ENCODE measurements around the gene ULK3. TPM values are rescaled to one million over a fixed set of nuclear protein-coding genes. Genes with fewer than 3 reads are reported as not detected.

ULK3 gene
- total RNA-seq, 2 experiments from 2014 or later: 59.9 to 60.4 TPM

- no peak for ATAC-seq (ENCODE audit: low read depth)
- Mint-ChIP-seq H3K9me3 (no peaks in the 10 kb centered on the region), H3K27ac (no peak overlapping the region), H3K4me3 (no peak overlapping the region), H3K27me3 (peaks cover 18% of the 10 kb centered on the region), H3K36me3 (no peaks in the 10 kb centered on the region), H3K4me1 (peaks cover 4% of the 10 kb centered on the region)
- DNase-seq: no peak
- POLR2A ChIA-PET: interaction anchor here (0.6 kb wide), 1 partner anchor 10 kb away, joined by 3 read pairs; no protein-coding TSS in a partner anchor
Observed at GRCh38 chr15:74822233-74822632, 20.7 kb downstream of the ULK3 start.

- no peak for ATAC-seq (ENCODE audit: low read depth)
- no peak for DNase-seq
- Mint-ChIP-seq H3K9me3 (no peaks in the 10 kb centered on the region), H3K36me3 (no peaks in the 10 kb centered on the region), H3K4me1 (peaks cover 4% of the 10 kb centered on the region), H3K27me3 (peaks cover 13% of the 10 kb centered on the region), H3K27ac (no peak overlapping the region), H3K4me3 (no peak overlapping the region)
- POLR2A ChIA-PET: interaction anchor here (0.6 kb wide), 1 partner anchor 58 kb away, joined by 4 read pairs; no protein-coding TSS in a partner anchor
Observed at GRCh38 chr15:74821790-74822158, 21.2 kb downstream of the ULK3 start.

GRCh38 chr15:74821091-74821789, 21.7 kb downstream of the ULK3 start:
- Mint-ChIP-seq H3K4me1 (peaks cover 4% of the 10 kb centered on the region), H3K4me3 (no peak overlapping the region), H3K27ac (no peak overlapping the region), H3K9me3 (no peaks in the 10 kb centered on the region), H3K27me3 (peaks cover 10% of the 10 kb centered on the region), H3K36me3 (no peaks in the 10 kb centered on the region)
- no peak for ATAC-seq (ENCODE audit: low read depth)
- no peak for DNase-seq
- POLR2A ChIA-PET: interaction anchor here (0.6 to 1.2 kb wide), 2 partner anchors 13 to 59 kb away, joined by 4 to 5 read pairs; no protein-coding TSS in a partner anchor

- H3K4me3 Mint-ChIP-seq: no peak overlapping the region
- ATAC-seq (ENCODE audit: low read depth) (no peak), DNase-seq (no peak)
- H3K27me3 Mint-ChIP-seq: peaks cover 6% of the 10 kb centered on the region
- POLR2A ChIA-PET: interaction anchor here (0.7 kb wide), 1 partner anchor 24 kb away, joined by 3 read pairs; no protein-coding TSS in a partner anchor
- H3K27ac Mint-ChIP-seq: no peak overlapping the region
- peaks cover 7% of the 10 kb centered on the region for H3K4me1 Mint-ChIP-seq
- no peaks in the 10 kb centered on the region for H3K9me3 Mint-ChIP-seq
- H3K36me3 Mint-ChIP-seq: no peaks in the 10 kb centered on the region
Observed at GRCh38 chr15:74820056-74820455, 22.9 kb downstream of the ULK3 start.

GRCh38 chr15:74817370-74817737, 25.6 kb downstream of the ULK3 start:
- POLR2A ChIA-PET: interaction anchor here (0.5 kb wide), 1 partner anchor 11 kb away, joined by 3 read pairs; no protein-coding TSS in a partner anchor
- ATAC-seq (ENCODE audit: low read depth) (no peak), DNase-seq (no peak)
- H3K4me3 Mint-ChIP-seq: no peak overlapping the region
- no peaks in the 10 kb centered on the region for H3K9me3 Mint-ChIP-seq
- H3K36me3 Mint-ChIP-seq: no peaks in the 10 kb centered on the region
- H3K27me3 Mint-ChIP-seq: peaks cover 5% of the 10 kb centered on the region
- H3K4me1 Mint-ChIP-seq: peaks cover 7% of the 10 kb centered on the region
- no peak overlapping the region for H3K27ac Mint-ChIP-seq

GRCh38 chr15:74816624-74817369, 26.2 kb downstream of the ULK3 start:
- Mint-ChIP-seq H3K9me3 (no peaks in the 10 kb centered on the region), H3K4me1 (peaks cover 7% of the 10 kb centered on the region), H3K27me3 (peaks cover 5% of the 10 kb centered on the region), H3K4me3 (no peak overlapping the region), H3K27ac (no peak overlapping the region), H3K36me3 (no peaks in the 10 kb centered on the region)
- ATAC-seq (ENCODE audit: low read depth): no peak
- no peak for DNase-seq
- POLR2A ChIA-PET: interaction anchor here (0.5 kb wide), 1 partner anchor 10 kb away, joined by 3 read pairs; no protein-coding TSS in a partner anchor

- H3K4me1 Mint-ChIP-seq: peaks cover 7% of the 10 kb centered on the region
Observed at GRCh38 chr15:74815961-74816360, 27.0 kb downstream of the ULK3 start.

GRCh38 chr15:74815121-74815934, 27.6 kb downstream of the ULK3 start:
- Mint-ChIP-seq H3K36me3 (no peaks in the 10 kb centered on the region), H3K9me3 (no peaks in the 10 kb centered on the region), H3K27me3 (peaks cover 5% of the 10 kb centered on the region), H3K27ac (no peak overlapping the region), H3K4me1 (peaks cover 7% of the 10 kb centered on the region), H3K4me3 (no peak overlapping the region)
- ATAC-seq (ENCODE audit: low read depth): no peak
- DNase-seq: no peak
- POLR2A ChIA-PET: no interaction called here

More at GRCh38 chr15:74815961-74816360, 27.0 kb downstream of the ULK3 start:
- POLR2A ChIA-PET: no interaction called here
- H3K36me3 Mint-ChIP-seq: no peaks in the 10 kb centered on the region
- no peak overlapping the region for H3K27ac Mint-ChIP-seq
- DNase-seq (no peak), ATAC-seq (ENCODE audit: low read depth) (no peak)
- peaks cover 5% of the 10 kb centered on the region for H3K27me3 Mint-ChIP-seq
- no peak overlapping the region for H3K4me3 Mint-ChIP-seq
- no peaks in the 10 kb centered on the region for H3K9me3 Mint-ChIP-seq

GRCh38 chr15:74812533-74812932, 30.4 kb downstream of the ULK3 start, which contains the start of gene LMAN1L:
TSS of gene LMAN1L (plus strand) at chr15:74812835. CDS start at chr15:74812855, 20 bp downstream.
- POLR2A ChIA-PET: no interaction called here
- peaks cover 6% of the 10 kb centered on the region for H3K4me1 Mint-ChIP-seq
- no peak within 1 kb of the TSS for H3K27ac Mint-ChIP-seq
- no peaks in the 10 kb centered on the region for H3K36me3 Mint-ChIP-seq
- peaks cover 5% of the 10 kb centered on the region for H3K27me3 Mint-ChIP-seq
- H3K4me3 Mint-ChIP-seq: no peak within 1 kb of the TSS
- DNase-seq: no peak
- ATAC-seq (ENCODE audit: low read depth): no peak
- H3K9me3 Mint-ChIP-seq: no peaks in the 10 kb centered on the region

- peaks cover 3% of the 10 kb centered on the region for H3K36me3 Mint-ChIP-seq
- peaks cover 5% of the 10 kb centered on the region for H3K27me3 Mint-ChIP-seq
- no peak overlapping the region for H3K27ac Mint-ChIP-seq
- POLR2A ChIA-PET: interaction anchor here (0.7 kb wide), 1 partner anchor 32 kb away, joined by 3 read pairs; no protein-coding TSS in a partner anchor
- no peaks in the 10 kb centered on the region for H3K9me3 Mint-ChIP-seq
- no peak for DNase-seq
- no peak overlapping the region for H3K4me3 Mint-ChIP-seq
- ATAC-seq (ENCODE audit: low read depth): no peak
- H3K4me1 Mint-ChIP-seq: peaks cover 6% of the 10 kb centered on the region
Observed at GRCh38 chr15:74809956-74810355, 33.0 kb downstream of the ULK3 start.

GRCh38 chr15:74809242-74809641, 33.7 kb downstream of the ULK3 start:
- ATAC-seq (ENCODE audit: low read depth) (no peak), DNase-seq (no peak)
- POLR2A ChIA-PET: no interaction called here
- no peaks in the 10 kb centered on the region for H3K9me3 Mint-ChIP-seq
- H3K4me1 Mint-ChIP-seq: peaks cover 8% of the 10 kb centered on the region
- peak overlapping the region; percentile 45 for H3K27ac Mint-ChIP-seq
- no peak overlapping the region for H3K4me3 Mint-ChIP-seq
- H3K36me3 Mint-ChIP-seq: peaks cover 6% of the 10 kb centered on the region
- H3K27me3 Mint-ChIP-seq: peaks cover 5% of the 10 kb centered on the region

- no peak for ATAC-seq (ENCODE audit: low read depth)
- Mint-ChIP-seq H3K9me3 (no peaks in the 10 kb centered on the region), H3K36me3 (peaks cover 10% of the 10 kb centered on the region), H3K27me3 (peaks cover 5% of the 10 kb centered on the region), H3K27ac (no peak overlapping the region), H3K4me3 (no peak overlapping the region), H3K4me1 (peaks cover 8% of the 10 kb centered on the region)
- POLR2A ChIA-PET: interaction anchor here (0.9 to 1.0 kb wide), 3 partner anchors 12 to 40 kb away, joined by 3 to 5 read pairs (median 3); no protein-coding TSS in a partner anchor
- no peak for DNase-seq
Observed at GRCh38 chr15:74808840-74809229, 34.1 kb downstream of the ULK3 start.

Data from activated naive CD8-positive, alpha-beta T cell treated with anti-CD3 and anti-CD28 coated beads, Interleukin-2, amount 10 ng/mL, durations not matched to agents 7 days and 5 days (primary cell).